ENCODE data around the gene CDR2L. TPM values are rescaled to one million over a fixed set of nuclear protein-coding genes. Genes with fewer than 3 reads are reported as not detected.

The CDR2L gene
- total RNA-seq, 2 experiments from 2014 or later: 0.59 to 0.94 TPM

- ATAC-seq (no peak), DNase-seq (no peak)
- intact Hi-C loops (cut with micrococcal nuclease): no loop called here
- Mint-ChIP-seq H3K4me1 (ENCODE audit: low read depth) (peaks cover 38% of the 10 kb centered on the region), H3K27me3 (peaks cover 3% of the 10 kb centered on the region), H3K36me3 (ENCODE audit: low read depth) (peaks cover 2% of the 10 kb centered on the region), H3K27ac (no peak overlapping the region), H3K4me3 (peak overlapping the region; percentile 96), H3K9me3 (peaks cover 6% of the 10 kb centered on the region)
- POLR2A ChIA-PET: interaction anchor here (2.3 kb wide), 1 partner anchor 21 kb away, joined by 14 read pairs; the partner anchor contains the start of gene MRPL58
- CTCF ChIA-PET: interaction anchor here (1.3 to 2.2 kb wide), 5 partner anchors 19 to 81 kb away, joined by 3 to 11 read pairs (median 8); no protein-coding TSS in a partner anchor
- no peak for TF ChIP-seq CTCF (IDR thresholded peaks at IDR 0.05)
Observed at GRCh38 chr17:75032720-75033280, 45.4 kb downstream of the CDR2L start.

- H3K27ac Mint-ChIP-seq: peak overlapping the region; percentile 97
- ChIA-PET POLR2A (interaction anchor here (0.8 to 2.9 kb wide), 5 partner anchors 13 to 121 kb away, joined by 3 to 26 read pairs (median 9); partner anchors contain the start of genes ATP5PD, HID1, JPT1 and KCTD2), CTCF (interaction anchor here (0.7 to 2.2 kb wide), 5 partner anchors 21 to 263 kb away, joined by 3 to 21 read pairs (median 4); partner anchors contain the start of gene MRPL58)
- H3K9me3 Mint-ChIP-seq: peaks cover 6% of the 10 kb centered on the region
- H3K4me1 Mint-ChIP-seq (ENCODE audit: low read depth): peaks cover 38% of the 10 kb centered on the region
- peaks cover 6% of the 10 kb centered on the region for H3K36me3 Mint-ChIP-seq (ENCODE audit: low read depth)
- H3K27me3 Mint-ChIP-seq: peaks cover 3% of the 10 kb centered on the region
- ATAC-seq (peak; percentile 24), DNase-seq (peak; percentile 94)
- H3K4me3 Mint-ChIP-seq: peak overlapping the region; percentile 96
- intact Hi-C loops (cut with micrococcal nuclease): no loop called here
- no peak for TF ChIP-seq CTCF (IDR thresholded peaks at IDR 0.05)
Observed at GRCh38 chr17:75033346-75034235, 46.2 kb downstream of the CDR2L start.

GRCh38 chr17:75034236-75034908, 46.9 kb downstream of the CDR2L start:
- ATAC-seq (peak; percentile 66), DNase-seq (peak; percentile 97)
- no peak for TF ChIP-seq CTCF (IDR thresholded peaks at IDR 0.05)
- H3K27ac Mint-ChIP-seq: peak overlapping the region; percentile 97
- H3K4me1 Mint-ChIP-seq (ENCODE audit: low read depth): peaks cover 42% of the 10 kb centered on the region
- peaks cover 3% of the 10 kb centered on the region for H3K27me3 Mint-ChIP-seq
- peaks cover 6% of the 10 kb centered on the region for H3K9me3 Mint-ChIP-seq
- H3K4me3 Mint-ChIP-seq: peak overlapping the region; percentile 96
- H3K36me3 Mint-ChIP-seq (ENCODE audit: low read depth): peaks cover 10% of the 10 kb centered on the region
- ChIA-PET CTCF (interaction anchor here (0.7 to 2.2 kb wide), 7 partner anchors 22 to 264 kb away, joined by 3 to 21 read pairs (median 4); partner anchors contain the start of genes MRPL58 and SLC16A5), POLR2A (interaction anchor here (0.8 to 2.9 kb wide), 12 partner anchors 9 to 273 kb away, joined by 3 to 26 read pairs (median 3); partner anchors contain the start of genes ATP5PD, HID1, JPT1 and KCTD2)
- intact Hi-C loops (cut with micrococcal nuclease): no loop called here

- ChIA-PET POLR2A (interaction anchor here (0.8 to 1.3 kb wide), 2 partner anchors 10 to 24 kb away, joined by 5 to 6 read pairs; partner anchors contain the start of genes ATP5PD and MRPL58), CTCF (interaction anchor here (0.8 to 1.4 kb wide), 3 partner anchors 75 to 113 kb away, joined by 3 to 4 read pairs (median 3); partner anchors contain the start of genes NT5C and OTOP2)
- Mint-ChIP-seq H3K4me3 (peak overlapping the region; percentile 59), H3K27me3 (peaks cover 3% of the 10 kb centered on the region), H3K27ac (peak overlapping the region; percentile 80), H3K36me3 (ENCODE audit: low read depth) (peaks cover 22% of the 10 kb centered on the region), H3K4me1 (ENCODE audit: low read depth) (peaks cover 43% of the 10 kb centered on the region), H3K9me3 (no peaks in the 10 kb centered on the region)
- no peak for TF ChIP-seq CTCF (IDR thresholded peaks at IDR 0.05)
- ATAC-seq (peak; percentile 63), DNase-seq (peak; percentile 90)
- intact Hi-C loops (cut with micrococcal nuclease): no loop called here
Observed at GRCh38 chr17:75036643-75037268, 49.3 kb downstream of the CDR2L start.

All from activated CD8-positive, alpha-beta T cell treated with anti-CD3 and anti-CD28 coated beads for 36 hours (primary cell).